Measurements from ENCODE around the gene VLDLR. TPM values are rescaled to one million over a fixed set of nuclear protein-coding genes. Genes with fewer than 3 reads are reported as not detected.

VLDLR gene
- 1.1 and 2.1 TPM in 2 replicates for total RNA-seq (2014; rRNA removed)
- 2.8 TPM for polyA plus RNA-seq (2012)

DNA sequence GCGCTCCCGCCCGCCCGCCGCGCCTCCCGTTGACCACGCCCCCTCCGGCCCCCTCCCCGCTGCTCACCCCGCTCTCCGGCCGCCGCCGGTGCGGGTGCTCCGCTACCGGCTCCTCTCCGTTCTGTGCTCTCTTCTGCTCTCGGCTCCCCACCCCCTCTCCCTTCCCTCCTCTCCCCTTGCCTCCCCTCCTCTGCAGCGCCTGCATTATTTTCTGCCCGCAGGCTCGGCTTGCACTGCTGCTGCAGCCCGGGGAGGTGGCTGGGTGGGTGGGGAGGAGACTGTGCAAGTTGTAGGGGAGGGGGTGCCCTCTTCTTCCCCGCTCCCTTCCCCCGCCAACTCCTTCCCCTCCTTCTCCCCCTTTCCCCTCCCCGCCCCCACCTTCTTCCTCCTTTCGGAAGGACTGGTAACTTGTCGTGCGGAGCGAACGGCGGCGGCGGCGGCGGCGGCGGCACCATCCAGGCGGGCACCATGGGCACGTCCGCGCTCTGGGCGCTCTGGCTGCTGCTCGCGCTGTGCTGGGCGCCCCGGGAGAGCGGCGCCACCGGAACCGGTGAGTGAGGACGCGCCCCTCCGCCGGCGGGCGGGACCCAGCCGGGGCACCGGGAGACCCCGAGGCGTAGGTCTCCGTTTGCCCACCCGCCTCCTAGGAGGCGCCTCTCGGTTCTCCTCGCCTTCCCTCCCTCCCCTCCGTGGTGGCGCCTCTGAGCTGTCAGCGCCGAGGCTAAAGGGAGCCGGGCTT is at the start of gene VLDLR:
TSS of gene VLDLR (plus strand) at position 66 of the 739 bp plus-strand sequence. CDS start at position 469, 403 bp downstream.
- DNase-seq (ENCODE audit: low read depth): peak; percentile 24

- no peak for DNase-seq (ENCODE audit: low read depth)
Measured at GRCh38 chr9:2574203-2574602, 47.4 kb upstream of the VLDLR start.

- DNase-seq (ENCODE audit: low read depth): no peak
Measured at GRCh38 chr9:2576631-2577030, 45.0 kb upstream of the VLDLR start.

DNA sequence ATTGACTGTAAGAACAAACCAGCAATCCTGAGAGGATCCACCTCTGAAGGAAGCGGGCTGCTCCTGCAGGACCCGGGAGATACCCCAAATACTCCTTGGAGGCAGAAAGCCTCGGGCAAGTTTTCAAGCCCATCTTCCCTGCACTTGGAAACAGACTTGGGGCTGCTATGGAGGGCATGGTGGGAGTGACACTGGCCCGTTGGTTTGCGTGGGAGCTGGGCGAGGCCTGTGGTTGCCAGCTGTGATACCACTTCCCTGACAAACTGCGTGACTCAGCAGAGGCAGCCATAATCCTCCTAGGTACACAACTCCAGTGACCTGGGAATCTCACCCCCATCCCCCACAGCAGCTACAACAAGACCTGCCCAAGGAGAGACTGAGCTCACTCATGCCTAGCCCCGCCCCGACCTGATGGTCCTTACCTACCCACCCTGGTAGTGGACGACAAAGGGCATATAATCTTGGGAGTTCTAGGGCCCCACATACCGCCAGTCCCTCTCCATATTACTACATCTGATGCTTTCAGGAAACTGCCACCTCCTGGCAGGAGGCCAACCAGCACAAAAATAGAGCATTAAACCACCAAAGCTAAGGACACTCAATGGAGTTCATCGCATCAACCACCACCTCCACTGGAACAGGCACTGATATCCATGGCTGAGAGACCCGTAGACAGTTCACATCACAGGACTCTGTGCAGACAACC is 38.1 kb upstream of the VLDLR start:
- DNase-seq (ENCODE audit: low read depth): peak; percentile 3

DNA sequence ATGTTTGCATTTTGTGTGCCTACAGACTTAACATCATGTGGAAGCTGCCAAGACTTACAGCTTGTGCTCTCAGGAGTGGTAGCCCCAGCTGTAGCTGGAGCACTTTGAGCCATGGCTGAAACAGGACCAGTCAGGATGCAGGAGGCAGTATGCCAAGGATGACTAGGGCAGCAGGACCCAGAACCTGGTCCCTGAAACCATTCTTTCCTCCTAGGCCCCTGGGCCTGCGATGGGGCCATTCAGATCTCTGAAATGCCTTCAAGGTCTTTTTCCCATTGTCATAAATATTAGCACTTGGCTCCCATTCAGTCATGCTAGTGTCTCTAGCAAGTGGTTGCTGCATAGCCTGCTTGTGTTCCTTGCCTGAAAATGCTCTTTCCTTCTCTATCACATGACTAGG is 29.6 kb upstream of the VLDLR start:
- DNase-seq (ENCODE audit: low read depth): no peak

- no peak for DNase-seq (ENCODE audit: low read depth)
Measured at GRCh38 chr9:2593744-2594143, 27.8 kb upstream of the VLDLR start.

- no peak for DNase-seq (ENCODE audit: low read depth)
Measured at GRCh38 chr9:2595973-2596372, 25.6 kb upstream of the VLDLR start.

DNA sequence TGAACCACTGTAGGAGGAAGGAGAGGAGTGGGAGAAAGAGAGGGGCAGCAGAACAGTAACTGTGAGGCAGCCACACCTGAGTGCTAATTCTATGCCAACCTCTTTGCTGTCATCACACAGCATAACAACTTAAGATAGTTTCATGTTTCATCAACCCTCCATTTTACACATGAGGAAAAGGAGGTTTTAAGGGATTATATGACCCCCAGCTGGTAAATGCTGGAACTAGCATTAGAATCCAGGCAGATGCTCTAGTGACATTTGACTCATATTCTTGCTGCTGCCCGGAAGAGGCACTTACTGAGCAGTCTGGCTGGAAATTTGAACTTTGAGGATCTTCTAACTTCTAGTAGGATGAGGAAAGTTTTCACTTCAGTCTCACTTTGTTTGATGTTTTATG is 24.1 kb upstream of the VLDLR start:
- DNase-seq (ENCODE audit: low read depth): peak; percentile 32

GRCh38 chr9:2599896-2600295 is 21.7 kb upstream of the VLDLR start:
- DNase-seq (ENCODE audit: low read depth): no peak

- no peak for DNase-seq (ENCODE audit: low read depth)
Measured at GRCh38 chr9:2600307-2600706, 21.3 kb upstream of the VLDLR start.

DNA sequence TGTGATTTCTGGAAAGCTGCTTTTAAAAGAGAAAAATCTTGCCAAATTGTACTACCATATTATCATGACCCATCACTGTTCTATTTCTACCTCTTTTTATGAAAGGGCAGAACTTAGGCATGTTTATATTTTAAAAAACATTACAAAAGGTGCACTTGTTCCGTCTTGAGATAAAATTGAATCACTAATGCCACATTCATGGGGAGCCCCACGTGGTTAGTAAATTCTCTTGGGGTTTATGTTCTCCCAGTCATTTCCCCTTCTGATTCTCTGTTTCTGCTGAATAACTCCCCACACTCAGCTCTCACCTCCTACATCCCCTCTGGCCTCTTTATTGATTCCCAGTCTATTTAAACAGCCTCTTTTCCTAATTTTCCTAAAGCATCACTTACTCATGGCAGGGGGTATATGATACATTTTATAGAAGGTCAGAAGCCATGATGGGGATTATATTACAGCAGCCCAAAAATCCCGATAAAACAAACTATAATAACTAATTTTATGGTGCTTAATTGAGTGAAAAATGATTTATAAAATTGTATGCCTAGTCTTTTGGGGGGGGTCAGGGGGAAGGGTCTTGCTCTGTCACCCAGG is 19.7 kb upstream of the VLDLR start:
- no peak for DNase-seq (ENCODE audit: low read depth)

DNA sequence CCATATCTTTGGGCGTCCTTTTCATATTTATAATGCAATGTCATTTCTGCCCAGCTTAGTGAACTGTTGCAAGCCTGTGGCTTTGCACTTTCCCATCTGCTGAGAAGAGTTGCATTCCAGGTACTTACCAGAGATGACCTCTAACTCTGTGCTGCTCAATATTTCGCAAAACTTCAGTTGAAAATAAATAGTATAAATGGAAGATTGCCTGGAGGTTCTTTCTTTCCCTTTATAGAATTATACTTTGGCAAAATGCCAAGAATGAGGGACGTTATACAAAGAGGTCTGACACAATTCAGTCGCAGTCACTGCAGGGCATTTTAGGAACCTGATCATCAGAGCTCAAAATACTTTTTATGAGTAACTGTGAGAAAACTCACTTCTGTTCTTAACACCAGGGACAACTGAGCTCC is 18.9 kb upstream of the VLDLR start:
- DNase-seq (ENCODE audit: low read depth): no peak

- DNase-seq (ENCODE audit: low read depth): no peak
Measured at GRCh38 chr9:2603621-2604020, 18.0 kb upstream of the VLDLR start.

GRCh38 chr9:2605246-2605645 is 16.3 kb upstream of the VLDLR start:
- DNase-seq (ENCODE audit: low read depth): no peak

DNA sequence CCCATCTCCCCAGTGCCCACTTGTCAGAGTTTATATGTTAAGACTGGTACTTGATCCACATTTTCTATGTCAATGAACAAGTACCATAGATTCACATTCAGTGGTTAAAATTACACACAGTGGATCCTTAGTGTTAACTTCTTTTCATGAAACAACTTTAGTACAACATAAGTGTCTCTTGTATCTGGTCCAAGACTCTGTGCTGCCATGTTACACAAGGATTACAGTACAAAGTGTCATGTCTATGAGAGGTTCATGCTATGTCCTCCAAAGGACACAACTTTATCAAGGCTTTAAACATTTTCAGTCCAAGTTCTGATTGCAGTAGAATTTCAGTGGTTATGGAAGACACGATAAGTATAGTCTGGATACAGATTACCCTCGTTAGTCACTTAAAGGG is 13.3 kb upstream of the VLDLR start:
- DNase-seq (ENCODE audit: low read depth): no peak

DNA sequence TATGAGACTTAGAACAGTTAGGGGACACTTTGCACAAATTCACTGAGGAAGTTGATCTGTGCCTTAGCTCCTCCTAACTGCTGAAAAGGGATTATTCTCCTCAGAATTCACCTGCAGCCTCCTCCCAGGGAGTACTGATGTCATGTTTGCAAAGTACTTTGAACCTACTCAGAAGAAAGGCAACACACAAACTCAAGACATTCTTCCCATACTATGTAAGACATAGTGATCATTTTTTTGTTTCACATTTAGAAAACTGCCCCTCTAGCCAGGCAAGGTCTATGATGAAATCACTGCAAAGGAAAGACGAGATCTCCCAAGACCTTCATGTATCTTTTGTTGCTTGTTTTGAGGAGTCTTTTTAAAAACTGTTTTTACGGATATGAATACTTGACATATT is 10.6 kb upstream of the VLDLR start:
- no peak for DNase-seq (ENCODE audit: low read depth)

DNA sequence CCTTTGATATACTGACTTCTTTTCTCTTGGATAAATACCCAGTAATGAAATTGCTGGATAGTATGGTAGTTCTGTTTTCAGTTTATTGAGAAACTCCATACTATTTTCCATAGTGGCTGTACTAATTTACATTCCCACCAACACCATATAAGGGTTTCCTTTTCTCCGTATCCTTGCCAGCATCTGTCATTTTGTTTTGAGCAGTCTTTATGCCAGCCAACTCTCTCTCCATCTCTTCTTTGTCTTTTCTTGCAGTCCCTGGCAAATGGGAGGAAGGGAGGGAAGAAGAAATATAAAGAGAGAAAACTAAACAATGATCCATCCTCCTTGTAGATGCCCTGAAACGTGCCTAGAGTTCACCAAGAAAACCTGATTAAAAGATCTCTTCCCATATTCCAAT is 9.6 kb upstream of the VLDLR start:
- DNase-seq (ENCODE audit: low read depth): no peak

- no peak for DNase-seq (ENCODE audit: low read depth)
Measured at GRCh38 chr9:2613730-2614271, 7.8 kb upstream of the VLDLR start.

DNA sequence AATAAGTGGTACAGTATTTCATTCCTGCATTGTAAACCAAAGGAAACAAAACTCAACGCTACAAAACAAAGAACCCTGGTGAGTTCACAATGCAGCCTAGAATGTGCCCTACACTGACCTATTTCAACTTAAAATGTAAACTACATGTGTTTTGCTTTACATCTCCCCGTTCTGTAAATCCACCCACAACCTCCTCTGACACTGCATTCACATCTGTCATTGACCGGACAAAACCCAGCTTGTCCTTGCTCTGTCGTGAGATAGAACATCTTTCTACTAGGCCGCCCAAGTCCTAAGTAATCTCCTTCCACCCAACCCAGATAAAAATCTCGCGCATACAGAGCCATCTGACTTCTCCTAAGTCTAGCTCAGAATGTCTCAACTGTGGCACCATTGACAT is 6.1 kb upstream of the VLDLR start:
- DNase-seq (ENCODE audit: low read depth): no peak

- DNase-seq (ENCODE audit: low read depth): no peak
Measured at GRCh38 chr9:2616692-2617377, 4.8 kb upstream of the VLDLR start.

DNA sequence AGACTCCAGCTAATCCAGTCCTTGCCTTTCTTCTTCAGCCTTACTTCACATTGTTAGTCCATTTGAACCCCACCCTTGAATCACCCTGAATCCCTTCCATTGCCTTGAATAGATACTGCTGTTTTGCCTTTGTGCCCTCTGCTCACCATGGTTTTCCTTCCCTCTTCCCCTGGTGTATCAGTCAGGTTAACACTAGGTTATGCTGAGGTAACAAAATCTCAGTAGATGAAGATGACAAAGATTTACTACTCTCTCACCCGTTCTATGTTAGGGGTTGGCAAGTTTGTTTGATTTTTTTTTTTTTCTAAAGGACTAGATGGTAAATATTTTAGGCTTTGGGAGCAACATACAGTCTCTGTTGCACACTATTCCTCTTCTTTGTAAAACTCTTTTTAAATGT is 3.3 kb upstream of the VLDLR start:
- DNase-seq (ENCODE audit: low read depth): no peak

Measured in LHCN-M2 (cell line).